ENCODE measurements around the gene PRRG3. TPM values are rescaled to one million over a fixed set of nuclear protein-coding genes. Genes with fewer than 3 reads are reported as not detected.
A peak's percentile ranks its signal among the peaks of the same experiment; 100 is the strongest.

PRRG3 gene
- total RNA-seq, 1 donor from 2014 or later: not detected

GRCh38 chrX:151753313-151754046 lies 58.2 kb downstream of the PRRG3 start:
- Histone ChIP-seq H3K27ac (no peak overlapping the region), H3K36me3 (no peaks in the 10 kb centered on the region), H3K9me3 (no peaks in the 10 kb centered on the region), H3K27me3 (no peaks in the 10 kb centered on the region), H3K4me3 (no peak overlapping the region), H3K4me1 (no peaks in the 10 kb centered on the region)
- no peak for DNase-seq (ENCODE audit: low spot score in 2 of 2)
- intact Hi-C loops (cut with DNase I): loop anchor here (1.0 kb wide), 1 partner anchor 879 kb away; no protein-coding TSS in a partner anchor
- peak; percentile 59 to 77 (median 72) for TF ChIP-seq CTCF (IDR thresholded peaks at IDR 0.05)

- Histone ChIP-seq H3K4me3 (no peak overlapping the region), H3K4me1 (no peaks in the 10 kb centered on the region), H3K27ac (no peak overlapping the region), H3K36me3 (no peaks in the 10 kb centered on the region), H3K27me3 (no peaks in the 10 kb centered on the region), H3K9me3 (no peaks in the 10 kb centered on the region)
- intact Hi-C loops (cut with DNase I): no loop called here
- no peak for TF ChIP-seq CTCF (IDR thresholded peaks at IDR 0.05)
- DNase-seq (ENCODE audit: low spot score in 2 of 2): no peak
These were observed 58.8 kb downstream of the PRRG3 start for GRCh38 chrX:151754047-151754429.

GRCh38 chrX:151754641-151755215 lies 59.5 kb downstream of the PRRG3 start:
- no peak for DNase-seq (ENCODE audit: low spot score in 2 of 2)
- Histone ChIP-seq H3K27ac (no peak overlapping the region), H3K4me3 (no peak overlapping the region), H3K36me3 (no peaks in the 10 kb centered on the region), H3K27me3 (no peaks in the 10 kb centered on the region), H3K9me3 (no peaks in the 10 kb centered on the region), H3K4me1 (no peaks in the 10 kb centered on the region)
- TF ChIP-seq CTCF (IDR thresholded peaks at IDR 0.05): no peak
- intact Hi-C loops (cut with DNase I): no loop called here

Other genes with a start within 250 kb of the PRRG3 start
- gene PASD1, start 131.8 kb upstream of the PRRG3 start, total RNA-seq: not detected
- gene FATE1, start 20.6 kb downstream of the PRRG3 start, total RNA-seq: not detected
- not detected for gene CNGA2, start 39.3 kb downstream of the PRRG3 start, total RNA-seq
- gene MAGEA4, start 217.4 kb downstream of the PRRG3 start, total RNA-seq: not detected